ENCODE measurements around the gene KLHL29.

KLHL29 gene

DNA sequence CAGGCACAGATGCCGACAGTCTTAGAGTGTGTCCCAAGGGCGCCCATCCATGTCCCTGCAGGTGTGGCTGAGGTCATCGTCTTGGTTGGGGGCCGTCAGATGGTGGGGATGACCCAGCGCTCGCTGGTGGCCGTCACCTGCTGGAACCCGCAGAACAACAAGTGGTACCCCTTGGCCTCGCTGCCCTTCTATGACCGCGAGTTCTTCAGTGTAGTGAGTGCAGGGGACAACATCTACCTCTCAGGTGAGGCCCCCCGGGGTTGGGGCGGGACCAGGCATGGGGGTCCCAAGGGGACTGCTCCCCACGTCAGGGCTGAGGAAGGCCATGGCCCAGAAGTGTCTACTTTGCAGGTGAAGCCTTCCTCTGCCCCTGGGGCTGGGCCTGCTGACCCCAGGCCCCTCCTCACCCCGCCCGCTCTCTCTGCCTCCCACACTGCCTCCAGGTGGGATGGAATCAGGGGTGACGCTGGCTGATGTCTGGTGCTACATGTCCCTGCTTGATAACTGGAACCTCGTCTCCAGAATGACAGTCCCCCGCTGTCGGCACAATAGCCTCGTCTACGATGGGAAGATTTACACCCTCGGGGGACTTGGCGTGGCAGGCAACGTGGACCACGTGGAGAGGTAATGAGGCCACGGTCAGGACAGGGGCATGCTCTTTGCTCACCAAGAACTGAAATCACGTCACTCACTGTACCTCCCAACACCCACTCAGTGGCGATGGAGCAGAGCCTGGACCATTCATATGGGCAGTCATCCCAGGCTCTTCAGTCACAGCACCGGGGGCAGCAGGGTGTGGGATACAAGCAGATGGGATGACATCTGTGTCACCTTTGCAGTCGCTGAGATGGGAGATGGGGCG, 311.1 kb downstream of the KLHL29 start:
- DNase-seq (ENCODE audit: low read depth), result no peak

DNA sequence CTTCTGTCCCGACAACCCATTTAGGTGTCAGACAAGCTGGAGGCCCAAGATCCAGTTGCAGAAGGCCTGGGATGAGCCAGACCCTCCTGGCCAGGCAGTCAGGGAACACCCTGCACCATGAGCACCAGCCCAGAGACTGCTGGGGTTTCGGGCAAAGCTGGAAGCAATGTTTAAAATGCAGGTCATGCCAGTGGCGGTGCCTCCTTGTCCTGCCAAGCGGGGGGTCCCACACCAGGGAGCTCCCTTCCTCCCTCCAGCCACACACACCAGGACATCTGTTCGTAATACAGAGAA, 311.7 kb downstream of the KLHL29 start:
- DNase-seq (ENCODE audit: low read depth), result no peak

DNA sequence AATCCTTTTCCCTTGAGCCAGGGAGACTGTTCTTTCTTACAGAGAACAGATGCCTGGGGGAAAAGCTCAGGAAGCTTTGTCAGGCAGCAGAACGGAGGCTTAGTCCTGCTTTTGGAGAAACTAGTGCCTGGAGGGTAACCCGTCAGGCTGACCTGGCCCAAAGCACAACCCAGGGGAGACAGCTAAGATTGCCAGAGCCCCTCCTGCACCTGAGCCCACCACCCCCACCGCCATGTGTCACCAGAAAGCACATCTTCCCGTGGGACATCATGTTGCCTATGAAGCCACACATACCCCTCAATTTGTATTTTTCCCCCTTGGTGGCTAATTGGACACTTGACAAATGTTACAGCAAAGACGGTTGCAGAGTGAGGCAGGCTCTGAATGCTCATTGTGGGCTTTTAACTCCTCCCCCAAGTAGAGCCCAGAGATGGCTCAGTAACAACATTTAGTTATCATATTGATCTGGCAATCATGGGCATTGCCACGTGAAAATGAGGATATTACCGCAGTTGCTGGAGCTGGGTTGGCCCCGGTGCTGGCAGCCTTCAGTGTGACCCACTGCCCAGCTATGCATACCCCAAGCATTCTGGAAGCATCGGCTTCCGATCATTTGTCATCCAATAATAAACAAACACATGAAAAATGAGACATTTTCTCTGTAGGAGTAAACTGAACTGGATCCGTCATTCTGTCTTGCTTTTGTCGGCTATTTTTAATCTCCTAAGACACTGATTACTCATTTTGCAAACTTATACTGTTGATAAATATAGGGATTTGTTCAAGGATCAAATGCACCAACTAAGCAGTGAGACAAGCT, 312.5 kb downstream of the KLHL29 start:
- DNase-seq (ENCODE audit: low read depth), result no peak

DNA sequence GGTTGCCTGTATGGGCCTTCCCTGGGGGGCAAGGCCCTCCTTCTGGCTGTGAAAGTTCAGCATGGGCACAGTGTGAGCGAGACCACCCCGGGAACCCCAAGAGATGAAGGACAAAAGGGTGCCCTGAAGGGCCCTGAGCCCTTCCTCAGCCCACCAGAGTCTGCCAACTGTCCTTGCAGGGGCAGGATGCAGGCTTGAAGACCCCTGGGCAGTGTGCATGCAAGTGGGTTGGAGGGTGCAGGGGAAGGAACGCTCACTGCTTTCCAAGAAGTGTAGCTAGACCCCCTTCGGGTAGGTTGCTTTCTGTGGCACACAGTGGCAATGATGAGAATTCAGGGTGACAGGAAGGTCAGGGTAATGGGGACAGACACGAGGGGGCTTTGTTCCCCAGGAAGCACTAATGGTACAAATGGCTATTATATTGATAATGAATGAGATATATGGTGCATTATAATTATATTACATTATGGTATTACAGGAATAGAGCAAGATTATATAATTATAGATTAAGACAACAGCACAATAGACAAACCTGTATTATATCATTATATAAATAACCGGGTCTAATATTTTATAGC, 313.2 kb downstream of the KLHL29 start:
- DNase-seq (ENCODE audit: low read depth), result no peak

DNA sequence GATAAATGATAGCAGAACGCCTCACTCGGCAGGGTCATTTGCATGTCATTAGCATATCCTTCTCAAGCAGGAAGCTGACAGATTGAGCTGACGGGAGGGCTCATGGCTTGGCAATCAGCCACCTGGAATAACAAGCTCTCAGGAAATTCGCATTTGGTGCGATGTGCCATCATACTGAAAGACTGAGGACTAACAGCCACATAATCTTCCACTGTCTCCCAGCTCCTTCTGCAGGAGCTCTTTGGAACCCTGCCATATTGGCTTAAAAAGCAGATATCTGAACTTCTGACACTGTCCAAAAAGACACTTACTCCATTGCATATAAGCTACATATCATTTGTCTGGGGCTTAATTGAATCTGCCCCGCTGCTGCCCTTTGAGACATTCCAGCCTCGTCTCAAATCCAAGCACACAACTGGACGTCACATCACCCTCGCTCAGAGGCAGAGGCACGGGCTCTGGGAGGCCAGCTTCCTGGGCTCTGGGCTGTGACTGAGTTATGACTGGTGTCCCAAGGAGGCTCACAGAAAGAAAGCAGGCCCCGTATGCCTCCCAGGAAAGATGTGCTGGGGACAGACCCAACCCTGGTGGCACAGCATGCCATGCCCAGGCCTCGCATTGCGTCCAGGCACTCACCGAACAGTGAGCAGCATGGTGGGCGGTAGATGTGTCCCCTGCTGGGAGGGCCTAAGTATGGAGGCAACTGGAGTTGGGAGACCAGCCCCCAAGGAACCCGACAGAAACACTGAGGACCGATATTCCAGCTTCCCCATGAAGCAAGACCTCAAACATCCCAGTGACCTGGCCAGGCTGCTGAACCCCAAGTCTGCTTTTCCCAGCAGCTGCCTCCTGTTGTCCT, 314.0 kb downstream of the KLHL29 start:
- no peak for DNase-seq (ENCODE audit: low read depth)

DNA sequence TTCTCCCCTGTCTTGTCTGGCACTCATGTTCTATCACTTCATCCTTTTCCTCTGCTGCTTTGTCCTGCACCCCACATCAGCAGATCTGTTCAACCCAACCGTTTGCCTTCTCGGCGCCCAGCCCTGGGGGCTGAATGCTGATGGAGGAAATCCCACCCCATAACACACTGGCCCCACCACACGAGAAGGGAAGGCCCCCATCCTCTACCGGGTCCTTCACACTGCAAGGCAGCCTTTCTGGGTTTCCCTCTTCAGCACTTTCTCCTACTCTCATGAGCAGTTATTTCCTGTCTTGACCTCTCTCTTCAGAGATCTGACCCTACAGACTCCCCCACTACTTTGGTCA, 314.6 kb downstream of the KLHL29 start:
- no peak for DNase-seq (ENCODE audit: low read depth)

DNA sequence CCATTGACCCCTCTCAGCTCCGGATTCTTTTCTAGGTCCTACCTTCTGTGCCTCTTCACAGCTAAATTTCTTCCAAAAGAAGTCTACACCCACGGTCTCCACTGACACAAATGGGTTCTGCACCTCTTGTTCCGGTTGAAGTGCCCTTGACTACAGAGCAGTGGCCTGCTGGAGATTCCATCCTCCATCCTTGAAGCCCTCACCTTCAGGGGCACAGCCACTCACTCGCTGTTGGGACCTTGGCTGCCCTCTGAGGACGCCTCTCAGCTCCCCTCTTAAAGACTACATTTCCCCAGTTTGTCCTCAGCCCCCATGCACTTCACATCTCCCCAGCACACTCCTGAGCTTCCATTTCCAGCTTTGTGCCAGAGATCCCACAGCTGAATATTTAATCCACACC, 315.6 kb downstream of the KLHL29 start:
- no peak for DNase-seq (ENCODE audit: low read depth)

DNA sequence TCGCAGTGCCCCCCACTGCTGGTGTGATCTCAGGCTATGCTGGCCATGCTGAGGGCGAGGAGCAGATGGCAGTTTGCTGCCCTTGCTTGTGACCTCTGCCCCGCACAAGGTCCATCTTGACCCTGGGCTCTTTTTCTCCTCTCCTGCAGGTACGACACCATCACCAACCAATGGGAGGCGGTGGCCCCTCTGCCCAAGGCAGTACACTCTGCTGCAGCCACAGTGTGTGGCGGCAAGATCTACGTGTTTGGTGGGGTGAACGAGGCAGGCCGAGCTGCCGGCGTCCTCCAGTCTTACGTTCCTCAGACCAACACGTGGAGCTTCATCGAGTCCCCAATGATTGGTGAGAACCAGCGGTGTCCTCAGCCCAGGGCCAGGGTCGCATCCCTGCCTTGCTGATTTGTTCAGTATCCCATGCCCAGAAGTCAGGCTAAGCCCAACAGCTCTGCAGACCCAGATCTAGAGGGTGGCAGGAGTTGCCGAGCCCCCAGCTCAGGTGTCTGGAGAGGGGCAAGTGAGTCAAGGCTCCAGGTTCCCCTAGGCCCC, 318.1 kb downstream of the KLHL29 start:
- no peak for DNase-seq (ENCODE audit: low read depth)

DNA sequence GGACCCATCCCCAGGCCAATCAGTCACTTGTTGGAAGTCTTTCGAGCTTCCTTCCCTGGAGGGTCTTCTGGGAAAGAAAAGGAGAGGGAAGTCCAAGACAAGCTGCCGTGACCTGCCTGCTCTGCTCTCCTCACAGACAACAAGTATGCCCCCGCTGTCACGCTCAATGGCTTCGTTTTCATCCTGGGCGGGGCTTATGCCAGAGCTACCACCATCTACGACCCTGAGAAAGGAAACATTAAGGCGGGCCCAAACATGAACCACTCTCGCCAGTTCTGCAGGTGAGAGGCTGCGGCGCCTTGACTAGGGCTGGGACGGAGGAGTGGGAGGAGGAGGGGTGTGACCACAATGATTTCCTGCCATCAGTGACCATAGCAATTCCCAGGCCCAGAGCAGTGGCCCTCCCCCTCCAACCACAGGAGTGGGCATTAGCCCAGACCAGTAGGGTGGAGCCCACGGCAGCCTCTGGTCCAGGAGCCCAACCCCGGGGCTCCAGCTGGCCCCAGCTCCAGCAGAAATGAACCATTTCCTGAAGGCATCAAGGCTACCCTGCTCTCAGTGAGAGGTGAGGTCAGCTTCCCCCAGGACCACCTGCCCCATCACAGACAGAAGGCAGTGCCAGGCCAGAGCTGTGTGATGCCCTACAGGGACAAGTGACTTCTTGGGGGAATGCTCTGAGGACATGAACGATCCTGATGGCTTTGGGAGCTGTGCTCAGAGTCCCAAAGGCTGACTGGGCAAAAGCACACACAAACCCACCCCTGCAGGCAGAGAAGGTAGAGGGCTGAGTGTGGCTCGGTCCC, 318.8 kb downstream of the KLHL29 start:
- DNase-seq (ENCODE audit: low read depth), result no peak

DNA sequence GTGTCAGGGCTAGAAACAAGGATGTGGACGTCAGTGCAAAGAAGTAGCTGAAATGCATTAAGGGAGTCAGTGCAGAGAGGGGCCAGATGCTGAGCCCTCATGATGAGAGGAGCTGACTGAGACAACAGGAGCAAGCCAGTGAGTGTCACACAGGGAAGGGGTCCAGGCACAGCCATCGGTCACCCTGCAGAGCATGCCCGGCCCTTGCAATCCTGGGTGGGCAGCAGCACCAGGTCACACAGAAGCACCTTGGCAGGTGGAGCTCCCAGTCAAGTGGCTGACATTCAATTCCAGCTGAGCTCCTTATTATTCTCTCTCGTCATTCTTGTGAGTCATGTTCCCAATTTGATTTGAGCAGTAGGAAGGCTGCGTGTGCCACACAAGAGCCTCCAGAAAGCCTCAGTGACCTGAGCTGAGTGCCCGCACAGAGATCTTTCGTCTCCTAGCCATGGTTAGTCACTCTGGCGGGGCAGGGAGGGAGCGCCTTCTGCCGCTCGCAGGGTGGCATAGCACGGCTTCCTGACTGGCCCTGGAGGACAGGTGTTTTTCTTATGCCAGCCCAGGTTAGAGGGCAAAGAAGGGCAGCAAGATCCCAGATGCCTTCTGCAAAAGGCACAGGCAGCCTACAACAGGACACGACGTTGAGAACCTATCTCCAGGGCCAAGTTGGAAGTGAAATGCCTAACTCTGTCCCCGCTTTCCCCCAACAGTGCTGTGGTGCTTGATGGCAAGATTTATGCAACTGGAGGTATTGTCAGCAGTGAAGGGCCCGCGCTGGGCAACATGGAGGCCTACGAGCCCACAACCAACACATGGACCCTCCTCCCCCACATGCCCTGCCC, 321.0 kb downstream of the KLHL29 start:
- no peak for DNase-seq (ENCODE audit: low read depth)

DNA sequence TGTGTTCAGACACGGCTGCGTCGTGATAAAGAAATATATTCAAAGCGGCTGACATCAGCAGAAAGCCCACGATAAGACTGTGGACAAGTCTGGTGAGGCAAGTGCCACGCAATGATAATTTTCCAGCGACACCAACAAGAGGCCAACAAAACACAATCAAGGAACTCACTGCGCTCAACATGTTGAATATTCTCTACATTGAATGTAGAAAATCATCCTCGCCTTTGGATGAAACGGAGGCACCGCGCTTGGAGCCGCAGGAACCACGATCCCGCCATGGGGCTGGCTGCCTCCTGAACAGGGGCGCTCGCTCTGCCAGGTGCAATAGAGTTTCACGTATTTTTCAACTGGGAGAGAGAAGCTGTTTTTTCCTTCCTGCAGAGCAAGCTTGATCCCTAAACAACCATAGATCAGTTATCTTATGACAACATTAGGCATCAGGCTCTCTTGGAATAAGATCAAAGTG, 321.7 kb downstream of the KLHL29 start:
- no peak for DNase-seq (ENCODE audit: low read depth)

DNA sequence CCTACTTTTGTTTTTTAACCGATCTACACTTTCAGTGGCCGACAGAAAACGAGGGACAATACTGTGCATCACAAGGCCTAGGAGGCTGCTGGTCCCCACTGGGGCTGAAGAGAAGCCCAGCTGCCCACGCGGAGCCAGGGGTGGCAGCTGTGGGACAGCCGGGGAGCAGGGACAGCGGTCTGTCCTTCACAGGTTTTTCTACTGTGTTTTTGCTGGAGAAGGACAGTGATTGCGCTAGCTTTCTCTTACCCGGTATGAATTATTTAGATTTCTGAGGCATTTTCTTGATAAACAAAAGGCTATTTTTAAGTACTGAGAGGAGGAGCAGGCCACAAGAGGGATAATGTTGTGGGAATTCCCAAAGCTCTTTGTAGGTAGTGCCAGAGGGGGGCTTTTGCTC, 322.1 kb downstream of the KLHL29 start:
- no peak for DNase-seq (ENCODE audit: low read depth)

DNA sequence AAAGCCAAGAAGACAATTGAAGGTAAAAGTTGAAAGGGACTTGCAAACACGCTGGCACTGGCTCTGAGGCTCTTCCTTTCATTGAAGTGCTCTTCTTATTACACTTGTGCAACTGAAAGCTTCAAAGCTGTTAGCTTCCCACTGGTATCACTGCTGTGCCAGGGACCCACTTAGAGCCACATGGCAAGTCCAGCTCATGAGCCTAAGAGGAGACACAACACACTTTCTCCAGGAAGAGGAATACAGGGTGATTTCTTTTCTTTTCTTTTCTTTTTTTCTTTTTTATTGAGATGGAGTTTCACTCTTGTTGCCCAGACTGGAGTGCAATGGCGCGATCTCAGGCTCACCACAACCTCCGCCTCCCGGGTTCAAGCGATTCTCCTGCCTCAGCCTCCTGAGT, 323.8 kb downstream of the KLHL29 start:
- no peak for DNase-seq (ENCODE audit: low read depth)

DNA sequence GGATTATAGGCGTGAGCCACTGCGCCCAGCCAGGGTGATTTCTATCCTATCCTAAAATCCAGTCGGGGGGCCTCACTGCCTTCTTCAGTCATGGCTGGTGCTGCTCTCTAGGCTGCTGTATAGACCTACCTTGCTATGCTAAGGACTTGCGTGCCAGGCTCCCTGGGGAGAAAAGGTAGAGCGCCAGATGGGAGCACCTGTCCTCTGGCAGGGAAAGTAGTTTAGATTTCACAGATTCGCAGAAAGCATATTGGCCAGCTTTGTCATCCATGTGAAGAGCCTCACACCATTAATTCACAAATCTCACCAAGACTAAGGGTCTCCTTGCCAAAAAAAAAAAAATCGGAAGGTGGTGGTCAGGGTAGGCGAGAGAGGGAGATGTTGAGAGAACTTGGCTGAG, 324.3 kb downstream of the KLHL29 start:
- no peak for DNase-seq (ENCODE audit: low read depth)

DNA sequence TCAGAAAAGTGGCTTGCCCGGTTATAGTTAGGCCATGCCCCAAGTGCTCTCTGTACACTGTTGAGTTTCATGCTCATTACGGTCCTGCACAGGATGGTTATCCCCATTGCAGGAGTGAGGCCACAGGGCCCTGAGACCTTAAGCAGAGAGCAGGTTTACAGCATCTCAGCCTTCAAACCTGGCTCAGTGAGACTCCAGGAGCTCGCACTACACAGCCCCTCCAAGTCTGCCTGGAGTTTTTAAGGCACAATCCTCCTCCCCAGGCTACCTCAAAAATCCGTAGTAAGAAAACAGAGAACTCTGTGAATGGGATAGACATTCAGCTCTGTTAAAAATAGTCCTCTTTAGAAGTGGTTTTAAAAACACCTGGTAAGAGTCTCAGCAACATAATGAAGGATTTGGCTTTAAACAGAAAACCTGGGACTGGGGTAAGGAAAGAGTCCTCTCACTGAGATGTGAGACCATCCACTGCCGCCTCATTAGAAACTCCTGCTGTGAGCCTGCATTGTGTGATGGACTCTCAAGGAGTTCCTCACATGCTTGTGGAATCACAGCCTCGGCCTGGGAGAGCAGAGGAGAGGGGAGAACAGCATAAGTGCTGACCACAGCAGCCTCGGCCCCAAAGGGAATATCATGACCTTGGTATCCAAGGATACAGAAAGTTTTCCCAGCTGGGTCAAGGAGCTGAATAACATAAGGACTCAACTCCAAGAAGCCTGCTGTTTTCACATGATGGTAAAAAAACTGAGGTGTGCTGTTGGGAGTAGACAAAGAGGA, 327.2 kb downstream of the KLHL29 start:
- no peak for DNase-seq (ENCODE audit: low read depth)

DNA sequence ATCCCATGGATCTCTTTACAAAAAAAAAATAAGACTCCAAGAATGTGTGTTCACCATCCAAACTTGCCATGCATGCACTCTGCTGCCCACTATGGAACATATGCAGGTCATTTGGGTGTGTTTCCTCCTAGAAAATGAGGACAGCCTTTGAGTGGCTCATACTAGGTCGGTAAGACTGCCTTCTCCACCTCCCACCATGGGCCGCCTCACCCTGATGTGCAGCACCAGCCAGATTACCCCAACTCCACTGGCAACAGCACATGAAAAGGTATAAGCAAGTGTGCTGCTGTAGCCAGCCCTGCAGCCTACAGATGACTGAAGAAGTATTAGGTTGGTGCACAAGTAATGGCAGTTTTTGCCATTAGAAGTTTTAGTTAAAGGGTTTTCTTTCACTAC, 327.8 kb downstream of the KLHL29 start:
- DNase-seq (ENCODE audit: low read depth), result no peak

DNA sequence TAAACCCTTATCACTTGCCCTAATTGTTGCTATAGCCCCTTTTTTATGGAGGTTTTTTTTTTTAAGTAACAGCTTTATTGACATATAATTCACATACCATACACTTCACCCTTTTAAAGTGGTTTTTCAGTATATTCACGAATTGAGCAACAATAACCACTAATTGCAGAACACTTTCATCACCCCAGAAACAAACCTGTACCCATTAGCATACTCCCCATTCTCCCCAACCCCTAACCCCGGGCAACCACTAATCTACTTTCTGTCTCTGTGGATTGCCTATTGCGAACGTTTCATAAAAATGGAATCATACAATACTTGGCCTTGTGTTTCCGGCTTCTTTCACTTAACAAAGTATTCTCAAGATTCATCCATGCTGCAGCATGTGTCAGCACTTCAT, 328.4 kb downstream of the KLHL29 start:
- no peak for DNase-seq (ENCODE audit: low read depth)

DNA sequence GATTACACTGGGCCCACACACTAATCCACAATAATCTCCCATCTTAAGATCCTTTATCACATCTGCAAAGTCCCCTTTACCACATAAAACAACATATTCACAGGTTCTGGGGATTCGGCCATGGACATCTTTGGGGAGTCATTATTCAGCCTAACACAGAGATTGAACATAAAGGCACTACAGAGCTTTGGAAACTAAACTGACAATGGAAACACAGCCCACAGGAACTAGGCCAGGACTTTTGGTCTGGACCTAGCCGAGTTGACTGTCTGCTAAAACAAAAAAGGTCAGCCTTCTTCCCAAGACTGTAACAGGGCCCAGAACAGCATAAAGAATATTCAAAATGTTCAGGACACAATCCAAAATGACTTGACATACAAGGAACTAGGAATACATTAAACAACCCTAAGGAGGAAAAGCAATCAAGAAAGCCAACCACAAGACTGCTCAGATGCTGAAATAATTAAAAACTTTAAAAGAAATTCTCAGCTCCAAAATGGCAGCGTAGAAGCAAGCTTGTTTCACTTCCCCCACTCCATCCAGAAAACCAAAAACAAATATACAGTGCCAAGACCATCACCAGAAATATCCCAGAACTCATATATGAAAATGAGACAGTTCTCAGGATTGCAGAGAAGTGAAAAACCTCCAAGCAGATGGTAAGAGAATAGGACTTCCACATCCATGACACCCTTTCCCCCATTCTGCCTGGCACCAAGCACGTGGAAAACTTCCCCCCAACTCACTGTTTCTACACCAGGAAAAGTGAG, 334.1 kb downstream of the KLHL29 start:
- DNase-seq (ENCODE audit: low read depth), result no peak

DNA sequence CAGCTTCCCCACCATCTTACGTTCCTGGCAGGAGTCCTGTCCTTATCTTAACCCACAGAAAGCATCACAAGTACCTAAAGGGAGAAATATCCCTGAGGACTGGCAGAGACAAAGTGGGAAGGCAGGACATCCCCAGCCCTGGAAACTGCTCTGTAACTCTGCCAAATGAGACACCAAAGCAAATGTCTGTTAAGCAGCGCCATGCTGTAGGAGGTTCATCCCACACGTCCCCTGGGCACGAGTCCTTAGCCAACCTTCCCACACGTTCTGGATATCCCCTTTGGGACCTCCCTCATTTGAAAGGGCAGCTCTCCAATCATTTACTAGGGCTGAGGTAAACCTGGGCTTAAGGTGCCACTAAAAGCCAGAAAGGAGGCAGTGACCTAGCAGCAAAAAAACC, 334.7 kb downstream of the KLHL29 start:
- DNase-seq (ENCODE audit: low read depth), result no peak
